ENCODE measurements around the gene PRKCH.
A peak's percentile ranks its signal among the peaks of the same experiment; 100 is the strongest.

The PRKCH gene

DNA sequence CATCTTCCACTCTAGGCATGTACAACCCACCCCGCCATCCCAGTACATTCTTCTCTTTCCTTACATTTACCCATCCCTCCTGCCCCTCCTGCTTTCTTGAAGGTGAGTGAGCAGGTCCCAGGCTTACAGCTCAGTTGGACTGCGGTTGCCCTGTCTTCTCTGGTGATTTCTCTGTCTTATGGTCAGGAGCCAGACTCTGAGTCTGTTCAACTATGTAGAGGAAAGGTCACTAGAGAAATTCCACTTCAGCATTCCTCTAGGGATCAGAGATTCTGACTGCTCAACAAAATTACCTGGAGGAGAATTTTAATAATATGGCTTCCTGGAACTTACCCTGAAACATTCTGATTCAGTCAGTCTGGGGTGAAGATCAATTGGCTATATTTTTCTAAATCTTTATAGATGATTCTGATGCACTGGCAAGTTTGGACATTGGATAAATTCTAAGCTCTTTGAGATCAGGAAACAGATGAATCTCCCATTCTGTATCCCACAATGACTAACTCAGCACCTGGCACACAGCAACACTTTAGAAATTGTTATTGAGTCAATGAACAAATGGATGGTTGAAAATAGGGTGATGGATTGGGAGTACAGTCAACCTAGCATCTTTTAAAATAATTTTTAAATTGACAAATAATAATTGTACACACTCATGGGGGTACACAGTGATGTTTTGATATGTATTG lies 245.3 kb downstream of the PRKCH start:
- DNase-seq (ENCODE audit: low spot score in 2 of 2) (no peak), ATAC-seq (ENCODE audit: low read depth) (no peak)
- H3K4me1 Mint-ChIP-seq = peaks cover 48% of the 10 kb centered on the region
- no peaks in the 10 kb centered on the region for H3K36me3 Mint-ChIP-seq
- no peak overlapping the region for H3K4me3 Mint-ChIP-seq
- no peaks in the 10 kb centered on the region for H3K27me3 Mint-ChIP-seq
- H3K27ac Mint-ChIP-seq = no peak overlapping the region
- H3K9me3 Mint-ChIP-seq = no peaks in the 10 kb centered on the region

- peak in 1 of 2 donors; percentile 8 for DNase-seq (ENCODE audit: low spot score in 2 of 2)
- no peak for ATAC-seq (ENCODE audit: low read depth)
- peak overlapping the region; percentile 72 for H3K4me3 Mint-ChIP-seq
- no peaks in the 10 kb centered on the region for H3K9me3 Mint-ChIP-seq
- peaks cover 48% of the 10 kb centered on the region for H3K4me1 Mint-ChIP-seq
- H3K27ac Mint-ChIP-seq = peak overlapping the region; percentile 96
- no peaks in the 10 kb centered on the region for H3K36me3 Mint-ChIP-seq
- no peaks in the 10 kb centered on the region for H3K27me3 Mint-ChIP-seq
These were observed 246.6 kb downstream of the PRKCH start for GRCh38 chr14:61567838-61568571.

- H3K36me3 Mint-ChIP-seq = no peaks in the 10 kb centered on the region
- H3K9me3 Mint-ChIP-seq = no peaks in the 10 kb centered on the region
- H3K4me3 Mint-ChIP-seq = peak overlapping the region; percentile 72
- H3K4me1 Mint-ChIP-seq = peaks cover 43% of the 10 kb centered on the region
- H3K27ac Mint-ChIP-seq = peak overlapping the region; percentile 96
- ATAC-seq (ENCODE audit: low read depth) (peak; percentile 92), DNase-seq (ENCODE audit: low spot score in 2 of 2) (peak; percentile 71 to 83)
- H3K27me3 Mint-ChIP-seq = no peaks in the 10 kb centered on the region
These were observed 247.2 kb downstream of the PRKCH start for GRCh38 chr14:61568572-61569011.

- Mint-ChIP-seq H3K27ac (peak overlapping the region; percentile 96), H3K9me3 (no peaks in the 10 kb centered on the region), H3K36me3 (no peaks in the 10 kb centered on the region), H3K4me3 (peak overlapping the region; percentile 61), H3K4me1 (peaks cover 37% of the 10 kb centered on the region), H3K27me3 (no peaks in the 10 kb centered on the region)
- DNase-seq (ENCODE audit: low spot score in 2 of 2) (no peak), ATAC-seq (ENCODE audit: low read depth) (no peak)
These were observed 247.9 kb downstream of the PRKCH start for GRCh38 chr14:61569308-61569707.

GRCh38 chr14:61569812-61570548 lies 248.6 kb downstream of the PRKCH start:
- peak overlapping the region; percentile 96 for H3K27ac Mint-ChIP-seq
- DNase-seq (ENCODE audit: low spot score in 2 of 2) = no peak
- H3K27me3 Mint-ChIP-seq = no peaks in the 10 kb centered on the region
- no peaks in the 10 kb centered on the region for H3K9me3 Mint-ChIP-seq
- no peak for ATAC-seq (ENCODE audit: low read depth)
- H3K4me3 Mint-ChIP-seq = no peak overlapping the region
- H3K36me3 Mint-ChIP-seq = no peaks in the 10 kb centered on the region
- H3K4me1 Mint-ChIP-seq = peaks cover 35% of the 10 kb centered on the region

DNA sequence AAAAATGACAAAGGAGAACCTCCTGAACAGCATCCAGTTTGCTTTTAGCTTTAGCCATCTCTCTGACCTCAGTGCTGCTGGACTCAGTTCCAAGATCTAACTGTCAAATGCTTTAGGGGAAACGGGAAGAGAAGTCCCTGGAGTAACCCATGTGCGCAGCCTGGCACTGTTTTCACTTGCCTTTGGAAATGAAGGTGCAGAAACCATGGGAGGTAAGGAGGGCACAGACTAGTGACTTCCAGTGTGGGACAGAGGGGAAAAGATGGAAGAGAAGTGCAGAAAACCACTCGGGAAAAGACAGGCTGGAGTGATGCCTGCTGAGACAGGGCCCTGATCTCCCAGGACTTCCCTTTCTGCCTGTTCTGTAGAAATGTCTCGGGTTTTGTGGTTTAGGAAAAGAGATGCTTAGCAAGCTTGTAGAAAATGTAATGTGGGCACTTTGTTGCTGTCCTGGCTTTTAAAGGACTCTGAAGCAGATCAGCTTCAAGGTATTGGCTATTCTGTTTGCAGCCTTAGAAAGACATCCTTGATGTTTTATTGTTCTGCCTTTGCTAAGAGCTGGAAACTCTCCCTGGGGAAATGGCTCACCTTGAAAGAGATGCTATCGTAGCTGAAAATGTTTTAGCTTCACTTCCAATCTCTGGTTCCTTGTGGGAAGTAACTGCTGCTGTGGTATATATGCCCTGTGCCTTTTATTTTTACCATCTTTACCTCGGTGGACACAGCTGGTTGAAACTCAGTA lies 249.3 kb downstream of the PRKCH start:
- Mint-ChIP-seq H3K4me3 (no peak overlapping the region), H3K27ac (peak overlapping the region; percentile 16), H3K36me3 (no peaks in the 10 kb centered on the region), H3K4me1 (peaks cover 35% of the 10 kb centered on the region), H3K27me3 (no peaks in the 10 kb centered on the region), H3K9me3 (no peaks in the 10 kb centered on the region)
- DNase-seq (ENCODE audit: low spot score in 2 of 2) (no peak), ATAC-seq (ENCODE audit: low read depth) (no peak)

GRCh38 chr14:61571917-61572316 lies 250.5 kb downstream of the PRKCH start:
- Mint-ChIP-seq H3K27ac (peak overlapping the region; percentile 48), H3K4me1 (peaks cover 35% of the 10 kb centered on the region), H3K36me3 (no peaks in the 10 kb centered on the region), H3K27me3 (no peaks in the 10 kb centered on the region), H3K4me3 (no peak overlapping the region), H3K9me3 (no peaks in the 10 kb centered on the region)
- DNase-seq (ENCODE audit: low spot score in 2 of 2) (no peak), ATAC-seq (ENCODE audit: low read depth) (no peak)

DNA sequence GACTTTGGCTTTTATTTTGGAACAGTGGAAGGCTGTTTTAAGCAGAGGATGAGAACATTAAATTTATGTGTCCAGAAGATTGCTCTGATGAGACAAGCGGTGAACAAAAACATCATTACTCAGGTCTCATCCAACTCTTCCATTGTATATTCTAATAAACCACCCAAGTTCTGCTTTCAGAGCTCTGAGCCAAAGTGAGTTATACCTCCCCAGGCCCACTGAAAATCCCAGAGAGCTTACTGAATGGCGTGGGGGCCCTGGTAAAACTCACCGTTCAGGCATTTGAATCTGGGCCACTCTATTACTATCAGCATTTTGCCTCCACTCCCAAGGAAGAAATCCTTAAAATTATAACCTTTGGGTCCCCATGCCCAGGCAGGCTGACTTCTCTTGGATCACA lies 251.9 kb downstream of the PRKCH start:
- H3K36me3 Mint-ChIP-seq = no peaks in the 10 kb centered on the region
- H3K27ac Mint-ChIP-seq = no peak overlapping the region
- H3K27me3 Mint-ChIP-seq = no peaks in the 10 kb centered on the region
- ATAC-seq (ENCODE audit: low read depth) = no peak
- peaks cover 24% of the 10 kb centered on the region for H3K4me1 Mint-ChIP-seq
- no peaks in the 10 kb centered on the region for H3K9me3 Mint-ChIP-seq
- no peak for DNase-seq (ENCODE audit: low spot score in 2 of 2)
- no peak overlapping the region for H3K4me3 Mint-ChIP-seq

GRCh38 chr14:61573748-61574513 lies 252.6 kb downstream of the PRKCH start:
- H3K4me1 Mint-ChIP-seq = peaks cover 21% of the 10 kb centered on the region
- H3K9me3 Mint-ChIP-seq = no peaks in the 10 kb centered on the region
- no peaks in the 10 kb centered on the region for H3K36me3 Mint-ChIP-seq
- no peak overlapping the region for H3K27ac Mint-ChIP-seq
- DNase-seq (ENCODE audit: low spot score in 2 of 2) (no peak), ATAC-seq (ENCODE audit: low read depth) (no peak)
- H3K4me3 Mint-ChIP-seq = no peak overlapping the region
- no peaks in the 10 kb centered on the region for H3K27me3 Mint-ChIP-seq

GRCh38 chr14:61574514-61574807 lies 253.1 kb downstream of the PRKCH start:
- no peaks in the 10 kb centered on the region for H3K27me3 Mint-ChIP-seq
- ATAC-seq (ENCODE audit: low read depth) = no peak

DNA sequence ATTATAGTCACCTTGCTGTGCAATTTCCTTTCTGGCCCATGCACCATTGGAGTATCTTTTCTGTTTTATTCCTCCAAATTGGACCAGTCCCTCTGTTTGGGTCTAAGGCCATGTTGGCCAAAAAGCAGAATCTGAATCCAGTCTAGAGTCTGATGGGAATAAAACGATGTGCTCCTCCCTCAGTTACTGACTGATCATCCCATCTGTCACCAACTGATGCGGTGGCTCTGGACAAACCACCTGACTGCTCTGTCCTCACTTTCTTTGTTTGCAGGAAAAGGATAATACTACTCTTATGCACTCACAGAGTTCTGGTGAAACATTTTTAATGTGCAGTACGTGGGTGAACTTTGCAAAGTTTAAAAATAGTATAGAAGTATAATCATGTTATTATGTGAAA lies 253.7 kb downstream of the PRKCH start:
- Mint-ChIP-seq H3K36me3 (no peaks in the 10 kb centered on the region), H3K27me3 (no peaks in the 10 kb centered on the region), H3K4me3 (no peak overlapping the region), H3K4me1 (peaks cover 11% of the 10 kb centered on the region), H3K9me3 (no peaks in the 10 kb centered on the region), H3K27ac (no peak overlapping the region)
- ATAC-seq (ENCODE audit: low read depth) (no peak), DNase-seq (ENCODE audit: low spot score in 2 of 2) (no peak)

More at GRCh38 chr14:61574514-61574807, 253.1 kb downstream of the PRKCH start:
- H3K27ac Mint-ChIP-seq = no peak overlapping the region
- H3K9me3 Mint-ChIP-seq = no peaks in the 10 kb centered on the region
- no peak for DNase-seq (ENCODE audit: low spot score in 2 of 2)
- H3K36me3 Mint-ChIP-seq = no peaks in the 10 kb centered on the region
- H3K4me3 Mint-ChIP-seq = no peak overlapping the region
- H3K4me1 Mint-ChIP-seq = peaks cover 15% of the 10 kb centered on the region

DNA sequence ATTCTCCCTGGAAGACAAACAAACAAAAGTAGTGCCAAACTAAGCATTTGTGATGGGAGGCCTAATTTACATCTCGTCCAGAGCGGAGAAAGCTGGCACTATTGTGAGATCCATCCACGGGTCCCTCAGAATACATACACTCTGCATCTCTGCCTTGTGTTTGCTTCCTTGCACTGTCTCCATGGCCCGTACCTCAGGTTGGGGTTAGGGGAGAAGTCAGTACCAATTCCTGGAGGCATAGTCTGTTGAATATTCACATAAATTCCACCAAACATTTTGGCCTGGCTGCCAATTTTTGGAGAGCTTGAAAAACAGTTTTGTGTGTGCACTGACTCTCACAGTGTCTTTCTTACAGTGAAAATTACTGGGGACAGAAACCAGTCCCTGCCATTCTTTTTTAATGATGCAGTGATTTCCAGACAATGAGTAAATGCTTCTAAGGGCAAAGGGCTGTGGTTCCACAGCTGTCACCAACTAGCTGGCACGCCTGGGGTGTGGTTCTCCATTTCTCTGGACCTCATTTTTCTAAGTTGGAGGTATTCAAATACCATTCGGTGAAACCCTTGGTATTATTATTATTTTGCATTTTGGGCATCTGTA lies 254.3 kb downstream of the PRKCH start:
- DNase-seq (ENCODE audit: low spot score in 2 of 2) (no peak), ATAC-seq (ENCODE audit: low read depth) (no peak)
- Mint-ChIP-seq H3K27me3 (no peaks in the 10 kb centered on the region), H3K9me3 (no peaks in the 10 kb centered on the region), H3K36me3 (no peaks in the 10 kb centered on the region), H3K4me3 (no peak overlapping the region), H3K4me1 (peaks cover 9% of the 10 kb centered on the region), H3K27ac (no peak overlapping the region)

DNA sequence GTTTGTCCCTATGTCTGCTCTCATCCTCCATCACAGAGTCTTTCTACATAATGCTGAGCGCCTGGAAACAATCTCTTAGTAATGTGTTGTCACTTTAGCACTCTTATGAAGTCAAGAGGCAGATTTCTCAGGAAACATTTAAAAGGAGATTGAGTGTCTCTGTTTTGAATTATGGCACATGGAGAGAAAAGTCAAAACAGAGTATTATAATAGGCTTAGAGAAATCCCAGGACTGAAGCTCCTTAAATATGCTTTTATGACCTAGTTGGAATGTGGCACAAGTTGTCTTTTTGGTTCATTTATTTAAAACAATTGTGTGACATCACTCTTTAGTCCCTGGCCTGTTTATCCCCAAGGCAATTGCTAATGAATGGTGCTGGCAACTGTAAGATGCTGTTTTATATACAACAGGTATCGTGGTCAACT lies 256.1 kb downstream of the PRKCH start:
- DNase-seq (ENCODE audit: low spot score in 2 of 2) = no peak
- no peak for ATAC-seq (ENCODE audit: low read depth)
- no peaks in the 10 kb centered on the region for H3K36me3 Mint-ChIP-seq
- no peak overlapping the region for H3K4me3 Mint-ChIP-seq
- no peak overlapping the region for H3K27ac Mint-ChIP-seq
- H3K27me3 Mint-ChIP-seq = no peaks in the 10 kb centered on the region
- H3K4me1 Mint-ChIP-seq = peaks cover 6% of the 10 kb centered on the region
- no peaks in the 10 kb centered on the region for H3K9me3 Mint-ChIP-seq

Measured in memory B cell (primary cell).